GM18867 (cell line): ENCODE data around the gene NR1I3.

Source experiments
- ATAC-seq: cut with Tn5 transposase; IDR thresholded peaks from one replicate; pipeline ENCODE4 v1.9.1; 2021; ENCODE audit warnings: mild to moderate bottlenecking, moderate library complexity; ENCODE audit not compliant: unreplicated experiment

The NR1I3 gene

GRCh38 chr1:161196521-161197451, 41.2 kb downstream of the NR1I3 start:
- no peak for ATAC-seq

DNA sequence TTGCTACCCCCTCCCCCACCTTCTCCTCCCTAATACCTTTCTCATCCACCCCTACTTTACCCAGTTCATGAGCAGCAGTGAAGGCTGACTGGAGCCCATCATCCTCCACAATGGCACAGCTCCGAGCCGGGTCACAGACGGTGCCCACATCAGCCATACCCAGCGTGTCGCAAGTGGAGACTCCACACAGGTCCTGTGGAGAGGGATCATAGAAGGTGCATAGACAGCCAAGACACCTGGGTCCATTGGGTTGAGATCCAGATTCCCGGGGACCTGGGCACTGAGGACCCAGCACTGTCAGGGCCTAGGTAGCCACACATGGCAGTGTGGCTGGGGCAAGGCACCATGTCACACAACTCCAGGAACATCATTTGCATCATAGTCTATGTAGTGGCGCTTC, 41.9 kb downstream of the NR1I3 start:
- no peak for ATAC-seq

DNA sequence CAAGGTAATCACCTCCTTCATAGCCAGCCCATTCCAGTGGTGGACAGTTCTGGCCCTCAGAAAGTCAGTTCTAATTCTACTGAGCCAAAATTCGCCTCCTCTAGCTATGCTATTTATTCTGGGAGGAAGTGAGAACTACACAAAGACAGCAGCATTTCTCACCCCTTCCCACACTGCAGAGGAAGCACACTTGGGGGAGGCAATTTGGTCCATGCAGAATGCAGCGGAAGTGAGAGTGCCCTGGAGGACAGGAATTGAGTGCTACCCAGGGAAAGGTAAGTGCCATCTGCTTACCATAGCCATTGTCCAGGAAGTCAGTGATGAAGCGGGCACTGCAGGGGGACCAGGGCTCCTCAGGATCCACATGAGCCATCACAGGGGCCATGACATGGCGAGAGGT, 42.8 kb downstream of the NR1I3 start:
- no peak for ATAC-seq

- no peak for ATAC-seq
Observed at GRCh38 chr1:161193561-161194235, 44.3 kb downstream of the NR1I3 start.

DNA sequence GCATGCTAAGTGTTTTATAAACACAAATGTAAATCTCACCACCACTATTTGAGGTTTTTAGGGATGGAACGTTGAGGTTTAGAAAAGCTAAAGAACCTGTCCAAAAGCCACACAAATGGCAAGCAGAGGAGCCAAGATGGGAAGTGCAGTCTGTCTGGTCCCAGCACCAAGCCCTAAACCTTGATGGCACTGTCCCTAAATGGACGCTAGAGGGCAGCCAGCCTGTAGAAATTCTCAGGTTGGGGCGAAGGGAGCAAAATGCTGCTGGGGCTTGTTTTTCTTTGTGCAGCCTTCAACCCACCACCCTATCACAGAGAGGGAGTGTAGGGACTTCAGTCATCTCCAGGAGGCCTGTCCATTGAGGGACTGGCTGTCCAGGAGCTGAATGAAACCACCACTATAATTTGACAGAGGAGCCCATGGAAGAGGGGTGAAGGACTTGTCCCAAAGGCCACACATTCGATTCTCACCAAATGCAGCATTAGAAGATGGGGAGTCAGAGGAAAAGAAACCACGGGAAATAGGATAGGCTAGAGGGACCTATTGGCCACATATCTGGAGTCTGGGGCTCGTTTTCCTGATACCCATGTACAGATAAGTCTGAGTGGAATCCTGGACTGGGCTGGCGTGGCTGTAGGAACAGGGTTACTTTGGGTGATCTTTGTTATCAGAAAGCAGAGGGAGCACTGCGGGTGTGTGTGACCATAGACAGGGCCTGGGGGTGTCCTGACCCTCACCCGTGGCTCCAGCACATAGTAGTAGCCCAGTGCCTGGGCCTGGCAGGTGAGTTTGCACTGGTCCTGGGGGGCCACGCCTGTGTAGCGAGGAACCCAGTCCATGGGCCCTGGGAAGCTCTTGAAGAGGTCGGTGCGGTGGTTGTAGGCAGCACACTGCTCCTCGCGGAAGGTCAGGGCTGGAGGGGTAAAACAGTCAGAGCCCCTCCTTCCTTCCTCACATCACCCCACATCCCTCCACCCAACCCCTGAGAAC, 45.2 kb downstream of the NR1I3 start:
- peak; percentile 70 for ATAC-seq

DNA sequence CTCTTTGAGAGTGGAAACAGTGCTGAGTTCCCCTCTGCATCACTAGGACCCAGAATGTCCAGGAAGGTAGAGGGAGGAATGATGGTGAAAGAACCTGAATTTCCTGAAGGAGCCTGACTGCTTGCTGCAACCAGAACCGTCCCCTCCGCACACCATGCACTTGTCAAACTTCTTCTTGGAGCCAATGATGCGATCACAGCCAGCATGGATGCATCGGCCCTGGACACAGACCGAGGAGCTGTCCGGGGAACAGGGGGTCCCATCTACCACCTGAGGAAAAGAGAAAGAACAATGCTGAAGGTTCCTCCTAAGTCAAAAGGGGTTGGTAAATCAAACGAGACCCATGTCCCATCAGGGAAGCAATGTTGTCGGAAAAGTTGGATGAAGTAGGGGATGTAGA, 46.0 kb downstream of the NR1I3 start:
- ATAC-seq: no peak

GRCh38 chr1:161190962-161191521, 47.0 kb downstream of the NR1I3 start:
- ATAC-seq: no peak

DNA sequence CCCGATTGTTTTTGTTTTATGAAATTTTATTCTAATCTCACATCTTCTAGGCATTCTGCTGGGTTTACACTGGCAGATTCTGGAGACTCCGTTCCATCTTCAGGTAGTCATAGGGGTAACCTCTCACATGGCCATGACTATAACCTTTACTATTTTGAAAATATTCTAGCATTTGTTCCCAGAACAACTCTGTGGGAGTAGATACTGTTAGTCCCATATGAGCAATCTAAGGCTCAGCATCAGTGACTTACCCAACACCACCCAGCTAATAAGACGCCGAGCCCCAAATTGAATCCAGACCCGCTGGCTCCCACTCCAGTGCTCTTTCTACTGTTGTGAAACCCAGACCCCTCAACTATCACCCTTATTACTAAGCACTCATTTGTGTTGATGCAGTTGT, 49.0 kb downstream of the NR1I3 start:
- ATAC-seq: no peak

DNA sequence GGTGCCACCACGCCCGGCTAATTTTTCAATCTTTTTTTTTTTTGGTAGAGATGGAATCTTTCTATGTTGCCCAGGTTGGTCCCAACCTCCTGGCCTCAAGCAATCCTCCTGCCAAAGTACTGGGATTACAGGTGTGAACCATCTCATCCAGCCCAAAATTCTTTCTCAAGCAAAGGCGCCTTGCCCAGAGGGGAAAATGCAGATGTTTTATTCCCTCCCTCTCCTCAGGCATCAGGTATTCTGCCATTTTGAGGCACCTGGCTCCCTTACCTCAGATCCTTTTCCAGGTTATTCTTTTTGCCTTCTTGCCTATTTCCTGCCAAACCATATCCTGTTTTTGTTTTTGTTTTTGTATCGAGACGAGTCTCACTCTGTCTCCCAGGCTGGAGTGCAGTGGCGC, 49.6 kb downstream of the NR1I3 start:
- ATAC-seq: no peak

DNA sequence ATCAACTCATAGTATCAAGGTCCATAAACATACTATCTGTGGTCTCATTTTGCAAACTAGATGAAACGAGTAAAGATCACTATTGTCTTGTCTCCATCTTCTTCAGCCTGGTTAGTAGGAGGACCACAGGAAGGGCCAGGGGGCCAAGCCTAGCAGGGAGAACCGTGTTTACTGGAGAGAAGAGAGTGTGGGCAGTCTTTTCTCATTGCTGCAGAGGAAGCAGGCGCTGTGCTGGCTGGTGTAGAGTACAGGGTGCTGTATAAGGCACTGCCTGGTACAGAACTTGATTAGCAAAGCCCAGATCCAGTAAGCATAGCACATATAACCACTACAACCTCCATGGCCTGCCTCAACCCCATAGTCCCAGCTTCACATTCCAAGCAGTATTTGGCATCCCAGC, 50.7 kb downstream of the NR1I3 start:
- no peak for ATAC-seq

DNA sequence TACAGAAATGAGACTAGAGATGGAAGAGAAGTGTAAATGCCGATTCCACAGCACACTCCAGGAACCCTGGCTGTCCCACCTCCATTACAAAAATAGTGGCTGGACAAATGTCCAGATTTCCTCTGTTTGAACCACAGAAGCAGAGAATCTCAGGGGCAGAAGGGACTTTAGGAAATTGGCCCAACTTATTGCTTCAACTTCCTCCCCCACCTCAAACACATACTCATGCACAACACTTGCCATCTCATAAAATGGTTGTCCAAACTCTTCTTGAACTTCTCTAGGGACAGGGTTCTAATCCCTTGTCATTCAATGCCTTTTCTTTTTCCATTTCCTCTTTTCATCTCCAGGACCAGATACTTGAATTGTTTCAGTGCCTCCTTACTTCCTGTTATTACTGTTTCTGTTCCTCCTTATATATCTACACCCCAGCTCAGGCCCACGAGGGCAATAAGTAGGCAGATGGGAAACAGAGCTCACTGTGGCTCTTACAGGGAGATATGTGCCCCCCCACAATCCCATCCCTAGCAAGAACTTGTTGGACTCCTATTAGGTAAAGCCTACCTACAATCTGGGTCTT, 52.2 kb downstream of the NR1I3 start:
- peak; percentile 20 for ATAC-seq

- peak; percentile 74 for ATAC-seq
Observed at GRCh38 chr1:161185282-161185682, 52.7 kb downstream of the NR1I3 start.

- ATAC-seq: peak; percentile 39
Observed at GRCh38 chr1:161182214-161182613, 55.8 kb downstream of the NR1I3 start.

- no peak for ATAC-seq
Observed at GRCh38 chr1:161180639-161181038, 57.4 kb downstream of the NR1I3 start.

- no peak for ATAC-seq
Observed at GRCh38 chr1:161179698-161180097, 58.3 kb downstream of the NR1I3 start.
